Measurements from ENCODE around the gene SCP2. TPM values are rescaled to one million over a fixed set of nuclear protein-coding genes. Genes with fewer than 3 reads are reported as not detected.

Gene SCP2
- total RNA-seq, 2 donors from 2014 or later, result 69.3 to 99.4 TPM

GRCh38 chr1:53090227-53091147 is 163.4 kb downstream of the SCP2 start:
- DNase-seq, result no peak
- no peak overlapping the region for H3K4me3 Mint-ChIP-seq
- H3K4me1 ChIP-seq (ENCODE audit: control insufficient read depth, insufficient read depth, low read length), result peaks cover 3% of the 10 kb centered on the region
- no peak overlapping the region for H3K4me3 ChIP-seq (ENCODE audit: low read length)
- peaks cover 10% of the 10 kb centered on the region for H3K4me1 Mint-ChIP-seq
- peaks cover 24% of the 10 kb centered on the region for H3K27me3 Mint-ChIP-seq (ENCODE audit: insufficient read depth)
- no peaks in the 10 kb centered on the region for H3K36me3 Mint-ChIP-seq (ENCODE audit: low read depth)
- H3K27me3 ChIP-seq (ENCODE audit: control insufficient read depth, insufficient read depth, low read length, poor library complexity, severe bottlenecking), result peaks cover 9% of the 10 kb centered on the region
- no peaks in the 10 kb centered on the region for H3K36me3 ChIP-seq (ENCODE audit: control insufficient read depth, insufficient read depth, low read length)
- H3K9me3 Mint-ChIP-seq, result no peaks in the 10 kb centered on the region
- no peak overlapping the region for H3K27ac ChIP-seq (ENCODE audit: low read depth, low read length)
- no peaks in the 10 kb centered on the region for H3K9me3 ChIP-seq (ENCODE audit: control insufficient read depth, low read length)
- H3K9ac ChIP-seq (ENCODE audit: extremely low read depth, low read length, poor library complexity, severe bottlenecking), result no peak overlapping the region
- no peak for TF ChIP-seq CTCF (conservative IDR thresholded peaks at IDR 0.05)
- no peak overlapping the region for H3K27ac Mint-ChIP-seq
- 94 to 95% methylated on average over 30 to 37 of the region's 37 CpGs for WGBS, 2 experiments (ENCODE audit: insufficient coverage in 1 of 2, insufficient read length in 1 of 2)

- peaks cover 3% of the 10 kb centered on the region for H3K4me1 ChIP-seq (ENCODE audit: control insufficient read depth, insufficient read depth, low read length)
- Mint-ChIP-seq H3K4me3 (no peak overlapping the region), H3K9me3 (no peaks in the 10 kb centered on the region), H3K4me1 (peaks cover 10% of the 10 kb centered on the region), H3K27me3 (ENCODE audit: insufficient read depth) (peaks cover 24% of the 10 kb centered on the region), H3K36me3 (ENCODE audit: low read depth) (no peaks in the 10 kb centered on the region), H3K27ac (no peak overlapping the region)
- H3K36me3 ChIP-seq (ENCODE audit: control insufficient read depth, insufficient read depth, low read length), result no peaks in the 10 kb centered on the region
- no peak overlapping the region for H3K27ac ChIP-seq (ENCODE audit: low read depth, low read length)
- no peak overlapping the region for H3K9ac ChIP-seq (ENCODE audit: extremely low read depth, low read length, poor library complexity, severe bottlenecking)
- H3K9me3 ChIP-seq (ENCODE audit: control insufficient read depth, low read length), result peaks cover 14% of the 10 kb centered on the region
- H3K27me3 ChIP-seq (ENCODE audit: control insufficient read depth, insufficient read depth, low read length, poor library complexity, severe bottlenecking), result peaks cover 9% of the 10 kb centered on the region
- TF ChIP-seq CTCF (conservative IDR thresholded peaks at IDR 0.05), result no peak
- no peak overlapping the region for H3K4me3 ChIP-seq (ENCODE audit: low read length)
- WGBS, 2 experiments (ENCODE audit: insufficient coverage in 1 of 2, insufficient read length in 1 of 2), result 92 to 94% methylated on average over 14 to 26 of the region's 26 CpGs
- DNase-seq, result no peak
These were observed 165.0 kb downstream of the SCP2 start for GRCh38 chr1:53091841-53092645.

- Mint-ChIP-seq H3K27me3 (ENCODE audit: insufficient read depth) (peaks cover 21% of the 10 kb centered on the region), H3K36me3 (ENCODE audit: low read depth) (no peaks in the 10 kb centered on the region), H3K4me3 (no peak overlapping the region), H3K27ac (no peak overlapping the region), H3K4me1 (peaks cover 9% of the 10 kb centered on the region), H3K9me3 (no peaks in the 10 kb centered on the region)
- Histone ChIP-seq H3K9me3 (ENCODE audit: control insufficient read depth, low read length) (peaks cover 18% of the 10 kb centered on the region), H3K4me1 (ENCODE audit: control insufficient read depth, insufficient read depth, low read length) (peaks cover 3% of the 10 kb centered on the region), H3K36me3 (ENCODE audit: control insufficient read depth, insufficient read depth, low read length) (no peaks in the 10 kb centered on the region), H3K4me3 (ENCODE audit: low read length) (no peak overlapping the region), H3K9ac (ENCODE audit: extremely low read depth, low read length, poor library complexity, severe bottlenecking) (no peak overlapping the region), H3K27ac (ENCODE audit: low read depth, low read length) (no peak overlapping the region), H3K27me3 (ENCODE audit: control insufficient read depth, insufficient read depth, low read length, poor library complexity, severe bottlenecking) (peaks cover 9% of the 10 kb centered on the region)
- WGBS, 2 experiments (ENCODE audit: insufficient coverage in 1 of 2, insufficient read length in 1 of 2), result 94 to 95% methylated on average over 24 to 33 of the region's 33 CpGs
- no peak for TF ChIP-seq CTCF (conservative IDR thresholded peaks at IDR 0.05)
- DNase-seq, result no peak
These were observed 165.8 kb downstream of the SCP2 start for GRCh38 chr1:53092659-53093450.

All from endodermal cell (in vitro differentiated cells).